Calu3 (cell line): ENCODE measurements around the gene UTY. TPM values are rescaled to one million over a fixed set of nuclear protein-coding genes. Genes with fewer than 3 reads are reported as not detected.

Experiments used
- BruUV-seq: library from RNA; stranded (reverse); fragments of 400-500 nt; replicated peaks from 2 replicates; lab custom pipeline; 2021; lab: Mats Ljungman, UMichigan
- CTCF ChIA-PET: fragments of 300-600 bp; sonication (Branson Sonifier 250); formaldehyde crosslinking; loops from one replicate; lab custom pipeline; 2022; ENCODE audit warnings: antibody characterized with exemption; lab: Charles Lee
- DNase-seq: peaks from one replicate; pipeline ENCODE4 v3.0.0; 2022
- H3K27ac Mint-ChIP-seq: one replicate; pipeline ENCODE4 v1.8.0; 2022; ENCODE audit warnings: mixed read lengths; ENCODE audit not compliant: unreplicated experiment
- H3K27me3 Mint-ChIP-seq: one replicate; pipeline ENCODE4 v1.8.0; 2022; ENCODE audit warnings: mixed read lengths; ENCODE audit not compliant: unreplicated experiment
- H3K36me3 Mint-ChIP-seq: one replicate; pipeline ENCODE4 v1.8.0; 2022; ENCODE audit warnings: mild to moderate bottlenecking, moderate library complexity, mixed read lengths; ENCODE audit not compliant: insufficient read depth, unreplicated experiment
- H3K4me1 Mint-ChIP-seq: one replicate; pipeline ENCODE4 v1.8.0; 2022; ENCODE audit warnings: mild to moderate bottlenecking, low read depth, mixed read lengths; ENCODE audit not compliant: unreplicated experiment
- H3K4me3 Mint-ChIP-seq: one replicate; pipeline ENCODE4 v1.8.0; 2022; ENCODE audit warnings: mild to moderate bottlenecking, low read depth, moderate library complexity, mixed read lengths; ENCODE audit not compliant: unreplicated experiment
- H3K9me3 Mint-ChIP-seq: one replicate; pipeline ENCODE4 v1.8.0; 2022; ENCODE audit warnings: low read depth, mixed read lengths; ENCODE audit not compliant: unreplicated experiment
- intact Hi-C: fragments of 100-400 bp; cut with micrococcal nuclease; formaldehyde crosslinking; loops from one replicate; pipeline ENCODE4 v1.10.0; 2022; ENCODE audit not compliant: unreplicated experiment
- total RNA-seq: library from RNA; stranded (reverse); gene quantifications from 2 replicates; pipeline ENCODE4 v1.2.3, GENCODE V29; 2022
- TF ChIP-seq, protein P1 (sequence below): fragments of 200-600 bp; IDR thresholded peaks from one replicate; pipeline ENCODE4 v1.8.0; 2022; ENCODE audit warnings: antibody characterized with exemption; ENCODE audit not compliant: unreplicated experiment

Gene UTY
- total RNA-seq, 1 experiment from 2014 or later = not detected

DNA sequence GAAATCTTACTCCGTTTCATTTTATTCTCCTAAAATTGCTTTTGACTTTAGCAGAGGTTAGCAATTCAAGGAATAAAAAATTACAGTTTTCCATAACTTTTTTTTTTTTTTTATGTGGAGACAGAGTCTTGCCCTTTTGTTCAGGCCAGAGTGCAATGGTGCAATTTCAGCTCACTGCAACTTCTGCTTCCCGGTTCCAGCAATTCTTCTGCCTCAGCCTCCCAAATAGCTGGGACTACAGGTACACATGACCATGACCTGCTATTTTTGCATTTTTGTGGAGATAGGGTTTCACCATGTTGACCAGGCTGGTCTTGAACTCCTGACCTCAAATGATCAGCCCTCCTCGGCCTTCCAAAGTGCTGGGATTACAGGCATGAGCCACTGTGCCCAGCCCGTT, 179.0 kb downstream of the UTY start:
- CTCF ChIA-PET = no interaction called here
- no TSS peak for BruUV-seq
- Mint-ChIP-seq H3K4me1 (no peaks in the 10 kb centered on the region), H3K36me3 (no peaks in the 10 kb centered on the region), H3K4me3 (no peak overlapping the region), H3K9me3 (no peaks in the 10 kb centered on the region), H3K27me3 (no peaks in the 10 kb centered on the region), H3K27ac (no peak overlapping the region)
- TF ChIP-seq, protein P1, sequence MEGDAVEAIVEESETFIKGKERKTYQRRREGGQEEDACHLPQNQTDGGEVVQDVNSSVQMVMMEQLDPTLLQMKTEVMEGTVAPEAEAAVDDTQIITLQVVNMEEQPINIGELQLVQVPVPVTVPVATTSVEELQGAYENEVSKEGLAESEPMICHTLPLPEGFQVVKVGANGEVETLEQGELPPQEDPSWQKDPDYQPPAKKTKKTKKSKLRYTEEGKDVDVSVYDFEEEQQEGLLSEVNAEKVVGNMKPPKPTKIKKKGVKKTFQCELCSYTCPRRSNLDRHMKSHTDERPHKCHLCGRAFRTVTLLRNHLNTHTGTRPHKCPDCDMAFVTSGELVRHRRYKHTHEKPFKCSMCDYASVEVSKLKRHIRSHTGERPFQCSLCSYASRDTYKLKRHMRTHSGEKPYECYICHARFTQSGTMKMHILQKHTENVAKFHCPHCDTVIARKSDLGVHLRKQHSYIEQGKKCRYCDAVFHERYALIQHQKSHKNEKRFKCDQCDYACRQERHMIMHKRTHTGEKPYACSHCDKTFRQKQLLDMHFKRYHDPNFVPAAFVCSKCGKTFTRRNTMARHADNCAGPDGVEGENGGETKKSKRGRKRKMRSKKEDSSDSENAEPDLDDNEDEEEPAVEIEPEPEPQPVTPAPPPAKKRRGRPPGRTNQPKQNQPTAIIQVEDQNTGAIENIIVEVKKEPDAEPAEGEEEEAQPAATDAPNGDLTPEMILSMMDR = no peak
- DNase-seq = no peak
- intact Hi-C loops = no loop called here

DNA sequence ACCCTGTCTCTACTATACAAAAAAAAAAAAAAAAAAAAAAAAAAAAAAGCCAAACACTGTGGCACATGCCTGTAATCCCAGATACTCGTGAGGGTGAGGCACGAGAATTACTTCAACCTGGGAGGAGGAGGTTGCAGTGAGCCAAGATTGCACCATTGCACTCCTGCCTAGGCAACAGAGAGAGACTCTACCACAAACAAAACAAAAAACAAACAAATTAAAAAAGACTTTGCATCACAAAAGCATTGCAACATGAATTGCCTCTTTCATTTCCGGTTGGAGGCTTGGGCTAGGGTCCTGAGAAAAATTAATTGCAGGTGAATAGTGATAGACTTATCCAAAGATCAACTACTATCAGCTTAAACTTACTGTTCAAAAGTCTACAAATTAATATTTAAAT, 180.4 kb downstream of the UTY start:
- Mint-ChIP-seq H3K36me3 (no peaks in the 10 kb centered on the region), H3K27ac (no peak overlapping the region), H3K4me1 (no peaks in the 10 kb centered on the region), H3K4me3 (no peak overlapping the region), H3K27me3 (no peaks in the 10 kb centered on the region), H3K9me3 (no peaks in the 10 kb centered on the region)
- BruUV-seq = no TSS peak
- TF ChIP-seq, protein P1 = no peak
- intact Hi-C loops = no loop called here
- DNase-seq = no peak
- CTCF ChIA-PET = no interaction called here

DNA sequence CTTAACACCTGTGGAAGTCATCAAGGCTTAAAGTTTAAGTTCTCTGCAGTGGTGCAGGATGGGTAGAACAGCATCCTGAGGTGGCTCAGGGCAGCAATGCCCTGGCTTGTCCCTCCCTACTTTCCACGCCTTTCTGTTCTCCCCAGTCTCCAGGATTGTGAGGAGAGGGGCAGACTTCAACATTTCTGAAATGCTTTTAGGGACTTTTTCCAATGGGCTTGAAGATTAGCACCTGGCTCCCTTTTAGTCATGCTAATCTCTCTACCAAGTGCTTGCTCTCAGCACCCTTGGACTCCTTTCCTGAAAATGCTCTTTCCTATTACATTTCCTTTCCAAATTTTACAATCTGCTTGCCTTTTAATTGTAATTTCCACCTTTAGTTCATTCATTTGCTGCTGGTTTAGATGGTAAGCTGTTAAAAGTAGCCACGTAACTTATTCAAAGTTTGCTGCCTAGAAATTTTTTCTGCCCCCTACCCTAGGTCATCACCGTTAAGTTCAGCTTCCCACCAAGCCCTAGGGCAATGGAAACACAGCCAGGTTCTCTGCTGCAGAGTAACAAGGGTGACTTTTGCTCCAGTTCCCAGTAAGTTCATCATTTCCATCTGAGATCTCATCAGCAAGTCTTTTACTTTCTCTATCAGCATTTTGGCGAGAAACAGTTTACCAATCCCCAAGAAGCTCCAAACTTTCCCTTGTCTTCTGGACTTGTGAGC, 183.5 kb downstream of the UTY start:
- no peaks in the 10 kb centered on the region for H3K27me3 Mint-ChIP-seq

DNA sequence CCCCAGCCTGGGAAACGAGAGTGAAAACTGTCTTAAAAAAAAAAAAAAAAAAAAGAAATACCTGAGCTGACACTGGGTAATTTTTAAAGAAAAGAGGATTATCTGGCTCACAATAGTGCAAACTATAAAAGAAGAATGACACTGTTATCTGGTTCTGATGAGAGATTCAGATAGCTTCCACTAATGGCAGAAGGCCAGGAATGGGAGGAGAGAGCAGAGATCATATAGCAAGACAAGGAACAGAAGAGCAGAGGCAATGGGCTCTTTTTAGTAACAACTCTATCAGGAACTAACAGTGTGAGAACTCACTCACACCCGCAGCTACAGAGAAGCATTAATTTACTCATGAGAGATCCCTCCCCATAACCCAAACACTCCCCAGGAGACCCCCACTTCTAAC, 184.8 kb downstream of the UTY start:
- TF ChIP-seq, protein P1 = no peak
- no peak overlapping the region for H3K4me3 Mint-ChIP-seq
- H3K27me3 Mint-ChIP-seq = no peaks in the 10 kb centered on the region
- no peaks in the 10 kb centered on the region for H3K9me3 Mint-ChIP-seq
- CTCF ChIA-PET = no interaction called here
- H3K4me1 Mint-ChIP-seq = no peaks in the 10 kb centered on the region
- no TSS peak for BruUV-seq
- no peak overlapping the region for H3K27ac Mint-ChIP-seq
- no peaks in the 10 kb centered on the region for H3K36me3 Mint-ChIP-seq
- no peak for DNase-seq
- intact Hi-C loops = no loop called here

More for the DNA sequence above, 183.5 kb downstream of the UTY start:
- intact Hi-C loops = no loop called here
- Mint-ChIP-seq H3K36me3 (no peaks in the 10 kb centered on the region), H3K27ac (no peak overlapping the region), H3K4me1 (no peaks in the 10 kb centered on the region), H3K4me3 (no peak overlapping the region), H3K9me3 (no peaks in the 10 kb centered on the region)
- BruUV-seq = no TSS peak
- no peak for DNase-seq
- CTCF ChIA-PET = no interaction called here
- TF ChIP-seq, protein P1 = no peak
